ENCODE measurements around the gene TRIP10. TPM values are rescaled to one million over a fixed set of nuclear protein-coding genes. Genes with fewer than 3 reads are reported as not detected.
"Not testable (repeated sequence)": the region's sequence is repeated elsewhere in the genome, so short reads cannot be mapped to it uniquely, and the experiment has no call there.

TRIP10 gene
- polyA plus RNA-seq, 4 donors, result 42.1 to 141 (median 84.1) TPM

GRCh38 chr19:6708346-6708745, 31.1 kb upstream of the TRIP10 start:
- Histone ChIP-seq H3K27ac (ENCODE audit: low read depth in 1 of 3, low read length in 2 of 3) (no peak overlapping the region), H3K4me3 (ENCODE audit: low read depth in 1 of 3, low read length in 3 of 3) (no peak overlapping the region), H3K36me3 (ENCODE audit: control insufficient read depth in 3 of 3, insufficient read depth in 2 of 3, low read depth in 1 of 3, low read length in 3 of 3) (no peaks in the 10 kb centered on the region), H3K9me3 (ENCODE audit: control insufficient read depth in 2 of 2, insufficient read depth in 1 of 2, low read depth in 1 of 2, low read length in 1 of 2) (peaks cover 0 to 4% of the 10 kb centered on the region in 2 donors), H3K27me3 (ENCODE audit: control insufficient read depth in 3 of 3, insufficient read depth in 3 of 3, low read length in 3 of 3) (peaks cover 0 to 28% (median 2%) of the 10 kb centered on the region in 3 donors), H3K4me1 (ENCODE audit: control insufficient read depth in 3 of 3, insufficient read depth in 2 of 3, low read depth in 1 of 3, low read length in 2 of 3) (no peaks in the 10 kb centered on the region)
- no peak for DNase-seq
- 84 to 97% (median 87%) methylated on average over 3 of the region's 3 CpGs for WGBS, 3 donors
- FAIRE-seq, result no peak

GRCh38 chr19:6708913-6709312, 30.6 kb upstream of the TRIP10 start:
- FAIRE-seq; H3K4me1 ChIP-seq (ENCODE audit: control insufficient read depth in 3 of 3, insufficient read depth in 2 of 3, low read depth in 1 of 3, low read length in 2 of 3); H3K4me3 ChIP-seq (ENCODE audit: low read depth in 1 of 3, low read length in 3 of 3); H3K36me3 ChIP-seq (ENCODE audit: control insufficient read depth in 3 of 3, insufficient read depth in 2 of 3, low read depth in 1 of 3, low read length in 3 of 3); H3K9me3 ChIP-seq (ENCODE audit: control insufficient read depth in 2 of 2, insufficient read depth in 1 of 2, low read depth in 1 of 2, low read length in 1 of 2); DNase-seq; H3K27ac ChIP-seq (ENCODE audit: low read depth in 1 of 3, low read length in 2 of 3): not testable (repeated sequence)
- H3K27me3 ChIP-seq (ENCODE audit: control insufficient read depth in 3 of 3, insufficient read depth in 3 of 3, low read length in 3 of 3), result peaks cover 0 to 28% (median 2%) of the 10 kb centered on the region in 3 donors
- 84 to 89% (median 87%) methylated on average over 12 of the region's 12 CpGs for WGBS, 3 donors

- Histone ChIP-seq H3K36me3 (ENCODE audit: control insufficient read depth in 3 of 3, insufficient read depth in 2 of 3, low read depth in 1 of 3, low read length in 3 of 3) (no peaks in the 10 kb centered on the region), H3K4me1 (ENCODE audit: control insufficient read depth in 3 of 3, insufficient read depth in 2 of 3, low read depth in 1 of 3, low read length in 2 of 3) (no peaks in the 10 kb centered on the region), H3K4me3 (ENCODE audit: low read depth in 1 of 3, low read length in 3 of 3) (no peak overlapping the region), H3K27me3 (ENCODE audit: control insufficient read depth in 3 of 3, insufficient read depth in 3 of 3, low read length in 3 of 3) (peaks cover 0 to 28% (median 2%) of the 10 kb centered on the region in 3 donors), H3K27ac (ENCODE audit: low read depth in 1 of 3, low read length in 2 of 3) (no peak overlapping the region), H3K9me3 (ENCODE audit: control insufficient read depth in 2 of 2, insufficient read depth in 1 of 2, low read depth in 1 of 2, low read length in 1 of 2) (peaks cover 0 to 4% of the 10 kb centered on the region in 2 donors)
- no peak for DNase-seq
- WGBS, 3 donors, result 51 to 53% (median 53%) methylated on average over 14 of the region's 14 CpGs
- FAIRE-seq, result no peak
Observed at GRCh38 chr19:6709549-6709948, 29.9 kb upstream of the TRIP10 start.

- 23 to 42% (median 31%) methylated on average over 18 to 30 of the region's 30 CpGs for WGBS, 3 donors
- Histone ChIP-seq H3K4me3 (ENCODE audit: low read depth in 1 of 3, low read length in 3 of 3) (no peak overlapping the region), H3K27ac (ENCODE audit: low read depth in 1 of 3, low read length in 2 of 3) (no peak overlapping the region), H3K9me3 (ENCODE audit: control insufficient read depth in 2 of 2, insufficient read depth in 1 of 2, low read depth in 1 of 2, low read length in 1 of 2) (peaks cover 0 to 4% of the 10 kb centered on the region in 2 donors), H3K4me1 (ENCODE audit: control insufficient read depth in 3 of 3, insufficient read depth in 2 of 3, low read depth in 1 of 3, low read length in 2 of 3) (no peaks in the 10 kb centered on the region), H3K36me3 (ENCODE audit: control insufficient read depth in 3 of 3, insufficient read depth in 2 of 3, low read depth in 1 of 3, low read length in 3 of 3) (no peaks in the 10 kb centered on the region), H3K27me3 (ENCODE audit: control insufficient read depth in 3 of 3, insufficient read depth in 3 of 3, low read length in 3 of 3) (peaks cover 0 to 28% (median 2%) of the 10 kb centered on the region in 3 donors)
- no peak for FAIRE-seq
- no peak for DNase-seq
Observed at GRCh38 chr19:6710273-6711077, 29.0 kb upstream of the TRIP10 start.

- no peak overlapping the region for H3K27ac ChIP-seq (ENCODE audit: low read depth in 1 of 3, low read length in 2 of 3)
- H3K4me1 ChIP-seq (ENCODE audit: control insufficient read depth in 3 of 3, insufficient read depth in 2 of 3, low read depth in 1 of 3, low read length in 2 of 3), result no peaks in the 10 kb centered on the region
- WGBS, 3 donors, result 46 to 66% (median 62%) methylated on average over 9 of the region's 9 CpGs
- peaks cover 0 to 28% (median 2%) of the 10 kb centered on the region in 3 donors for H3K27me3 ChIP-seq (ENCODE audit: control insufficient read depth in 3 of 3, insufficient read depth in 3 of 3, low read length in 3 of 3)
- FAIRE-seq (no peak), DNase-seq (no peak)
- H3K4me3 ChIP-seq (ENCODE audit: low read depth in 1 of 3, low read length in 3 of 3), result no peak overlapping the region
- peaks cover 0 to 4% of the 10 kb centered on the region in 2 donors for H3K9me3 ChIP-seq (ENCODE audit: control insufficient read depth in 2 of 2, insufficient read depth in 1 of 2, low read depth in 1 of 2, low read length in 1 of 2)
- no peaks in the 10 kb centered on the region for H3K36me3 ChIP-seq (ENCODE audit: control insufficient read depth in 3 of 3, insufficient read depth in 2 of 3, low read depth in 1 of 3, low read length in 3 of 3)
Observed at GRCh38 chr19:6711078-6711361, 28.5 kb upstream of the TRIP10 start.

- Histone ChIP-seq H3K4me1 (ENCODE audit: control insufficient read depth in 3 of 3, insufficient read depth in 2 of 3, low read depth in 1 of 3, low read length in 2 of 3) (no peaks in the 10 kb centered on the region), H3K27me3 (ENCODE audit: control insufficient read depth in 3 of 3, insufficient read depth in 3 of 3, low read length in 3 of 3) (peaks cover 0 to 28% (median 2%) of the 10 kb centered on the region in 3 donors), H3K9me3 (ENCODE audit: control insufficient read depth in 2 of 2, insufficient read depth in 1 of 2, low read depth in 1 of 2, low read length in 1 of 2) (peaks cover 0 to 4% of the 10 kb centered on the region in 2 donors), H3K27ac (ENCODE audit: low read depth in 1 of 3, low read length in 2 of 3) (no peak overlapping the region), H3K36me3 (ENCODE audit: control insufficient read depth in 3 of 3, insufficient read depth in 2 of 3, low read depth in 1 of 3, low read length in 3 of 3) (no peaks in the 10 kb centered on the region), H3K4me3 (ENCODE audit: low read depth in 1 of 3, low read length in 3 of 3) (no peak overlapping the region)
- DNase-seq, result no peak
- 71 to 80% (median 74%) methylated on average over 10 of the region's 10 CpGs for WGBS, 3 donors
- FAIRE-seq, result no peak
Observed at GRCh38 chr19:6711605-6712004, 27.9 kb upstream of the TRIP10 start.

GRCh38 chr19:6712231-6712630, 27.2 kb upstream of the TRIP10 start:
- peaks cover 0 to 4% of the 10 kb centered on the region in 2 donors for H3K9me3 ChIP-seq (ENCODE audit: control insufficient read depth in 2 of 2, insufficient read depth in 1 of 2, low read depth in 1 of 2, low read length in 1 of 2)
- H3K4me3 ChIP-seq (ENCODE audit: low read depth in 1 of 3, low read length in 3 of 3), result no peak overlapping the region
- DNase-seq (no peak), FAIRE-seq (no peak)
- peaks cover 0 to 2% (median 0%) of the 10 kb centered on the region in 3 donors for H3K36me3 ChIP-seq (ENCODE audit: control insufficient read depth in 3 of 3, insufficient read depth in 2 of 3, low read depth in 1 of 3, low read length in 3 of 3)
- no peak overlapping the region for H3K27ac ChIP-seq (ENCODE audit: low read depth in 1 of 3, low read length in 2 of 3)
- H3K27me3 ChIP-seq (ENCODE audit: control insufficient read depth in 3 of 3, insufficient read depth in 3 of 3, low read length in 3 of 3), result peaks cover 0 to 28% (median 2%) of the 10 kb centered on the region in 3 donors
- WGBS, 3 donors, result 84 to 90% (median 87%) methylated on average over 16 of the region's 16 CpGs
- no peaks in the 10 kb centered on the region for H3K4me1 ChIP-seq (ENCODE audit: control insufficient read depth in 3 of 3, insufficient read depth in 2 of 3, low read depth in 1 of 3, low read length in 2 of 3)

- FAIRE-seq, result no peak
- 88 to 92% (median 89%) methylated on average over 19 to 20 of the region's 20 CpGs for WGBS, 3 donors
- Histone ChIP-seq H3K36me3 (ENCODE audit: control insufficient read depth in 3 of 3, insufficient read depth in 2 of 3, low read depth in 1 of 3, low read length in 3 of 3) (peaks cover 0 to 2% (median 0%) of the 10 kb centered on the region in 3 donors), H3K4me1 (ENCODE audit: control insufficient read depth in 3 of 3, insufficient read depth in 2 of 3, low read depth in 1 of 3, low read length in 2 of 3) (no peaks in the 10 kb centered on the region), H3K27ac (ENCODE audit: low read depth in 1 of 3, low read length in 2 of 3) (no peak overlapping the region), H3K27me3 (ENCODE audit: control insufficient read depth in 3 of 3, insufficient read depth in 3 of 3, low read length in 3 of 3) (peaks cover 0 to 28% (median 2%) of the 10 kb centered on the region in 3 donors), H3K4me3 (ENCODE audit: low read depth in 1 of 3, low read length in 3 of 3) (no peak overlapping the region), H3K9me3 (ENCODE audit: control insufficient read depth in 2 of 2, insufficient read depth in 1 of 2, low read depth in 1 of 2, low read length in 1 of 2) (peaks cover 0 to 4% of the 10 kb centered on the region in 2 donors)
- no peak for DNase-seq
Observed at GRCh38 chr19:6712692-6713670, 26.5 kb upstream of the TRIP10 start.

Data from small intestine (tissue), 7 donors.